NCI-H446 treated with DMSO at 0.1 percent for 48 hours (cell line): ENCODE results near the gene KCTD17.

Experiments
- DNase-seq: peaks from one replicate; lab custom pipeline; 2025; lab: John Stamatoyannopoulos, UW

The KCTD17 gene

GRCh38 chr22:37051391-37052385, at the start of gene KCTD17:
KCTD17 (plus strand) TSS chr22:37051742; CDS start chr22:37051761, 19 bp downstream.
- no peak for DNase-seq

GRCh38 chr22:37001826-37002225, 49.7 kb upstream of the KCTD17 start:
- no peak for DNase-seq

DNA sequence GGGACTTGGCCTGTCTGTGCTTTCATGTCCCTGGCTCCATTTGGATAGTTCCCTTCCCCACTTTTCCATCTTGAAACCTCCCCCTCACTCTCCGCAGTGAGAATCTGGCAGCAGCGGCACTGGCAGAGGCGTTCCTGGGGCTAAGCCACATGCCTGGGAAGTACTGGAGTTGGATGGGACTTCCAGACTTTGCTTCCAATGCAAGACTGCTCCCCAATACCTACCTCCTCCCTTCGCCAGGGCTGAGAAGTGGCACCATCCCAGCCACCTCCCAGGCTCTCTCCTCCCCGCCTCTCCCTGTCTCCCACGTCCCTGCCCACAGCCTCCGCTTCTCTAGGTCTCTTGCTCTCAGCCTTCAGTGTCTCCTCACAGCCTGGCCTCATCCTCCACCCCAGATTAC, 48.9 kb upstream of the KCTD17 start:
- no peak for DNase-seq

DNA sequence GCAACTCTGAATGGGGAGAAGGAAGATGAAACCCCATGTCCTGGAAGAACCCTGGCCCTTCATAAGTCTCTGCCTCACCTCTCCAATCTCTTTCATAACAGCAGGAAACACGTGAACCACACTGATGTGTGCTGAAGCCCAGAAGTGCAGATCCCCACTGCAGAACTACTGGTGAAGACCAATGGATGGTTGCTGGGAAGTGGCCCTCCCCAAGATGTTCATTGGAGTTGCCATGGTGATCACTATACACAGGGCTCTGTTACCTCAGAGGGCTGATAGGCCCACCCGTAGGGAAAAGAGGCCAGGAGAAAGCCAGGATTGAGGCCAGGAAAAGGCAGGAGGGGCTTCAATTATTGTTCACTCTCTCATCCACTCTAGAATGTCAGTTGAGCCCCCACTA, 43.9 kb upstream of the KCTD17 start:
- DNase-seq, result no peak

DNA sequence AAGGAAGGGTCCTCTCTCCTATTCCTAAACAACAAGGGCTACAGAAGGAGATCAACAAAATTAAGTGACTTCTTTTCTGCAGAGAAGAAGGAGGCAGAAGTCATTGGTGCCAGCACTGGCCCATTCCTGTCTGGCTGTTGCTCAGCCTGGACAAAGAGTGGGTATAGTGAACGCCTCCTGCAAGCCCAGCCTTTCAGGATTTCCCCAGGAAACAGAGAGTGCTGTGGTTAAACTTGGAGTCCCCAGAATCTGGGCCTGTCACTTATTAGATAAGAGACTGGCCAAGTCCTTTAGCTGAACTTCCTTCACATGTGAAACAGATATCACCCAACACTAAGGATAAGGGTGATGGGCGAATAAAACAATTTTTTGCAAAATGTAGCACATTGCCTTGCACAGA, 43.2 kb upstream of the KCTD17 start:
- DNase-seq, result no peak

DNA sequence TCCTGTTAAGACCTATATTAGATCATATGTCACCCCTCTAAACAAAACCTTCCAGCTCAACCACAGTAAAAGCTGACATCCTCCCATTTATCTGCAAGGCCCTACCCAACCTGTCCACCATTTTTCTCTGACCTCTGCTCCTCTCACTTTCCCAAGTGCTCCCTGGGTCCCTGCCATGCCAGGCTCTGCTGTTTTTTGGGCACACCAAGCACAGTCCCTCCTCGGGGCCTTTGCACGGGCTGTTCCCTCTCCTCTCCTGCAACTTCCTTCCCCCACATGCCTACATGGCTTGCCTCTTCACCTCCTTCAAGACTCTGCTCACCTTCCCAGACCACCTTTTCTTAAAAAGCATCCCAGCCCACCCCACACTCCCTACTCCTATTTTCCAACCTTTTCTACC, 42.1 kb upstream of the KCTD17 start:
- no peak for DNase-seq

DNA sequence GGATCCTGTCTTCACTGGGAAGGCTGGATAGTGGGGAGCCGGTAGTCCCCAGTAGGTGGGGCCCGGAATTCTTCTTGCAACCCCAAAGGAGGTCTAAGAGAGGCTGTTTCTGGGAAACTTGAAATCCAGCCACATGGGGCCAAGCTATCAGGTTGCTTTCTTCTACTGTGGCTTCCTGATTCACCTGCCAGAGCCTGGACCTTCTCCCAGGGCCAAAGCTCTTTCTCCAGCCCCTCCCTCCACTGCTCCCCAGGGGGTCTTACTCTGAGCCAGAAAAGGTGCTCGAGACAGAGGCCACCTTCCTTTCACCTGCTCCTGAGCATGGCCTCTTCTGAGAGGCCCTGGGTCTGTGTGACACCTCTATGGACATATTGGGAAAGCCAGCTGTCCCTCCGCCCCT, 41.4 kb upstream of the KCTD17 start:
- DNase-seq, result no peak

GRCh38 chr22:37010976-37011375, 40.6 kb upstream of the KCTD17 start:
- DNase-seq, result no peak

- no peak for DNase-seq
Measured at GRCh38 chr22:37011472-37011871, 40.1 kb upstream of the KCTD17 start.

DNA sequence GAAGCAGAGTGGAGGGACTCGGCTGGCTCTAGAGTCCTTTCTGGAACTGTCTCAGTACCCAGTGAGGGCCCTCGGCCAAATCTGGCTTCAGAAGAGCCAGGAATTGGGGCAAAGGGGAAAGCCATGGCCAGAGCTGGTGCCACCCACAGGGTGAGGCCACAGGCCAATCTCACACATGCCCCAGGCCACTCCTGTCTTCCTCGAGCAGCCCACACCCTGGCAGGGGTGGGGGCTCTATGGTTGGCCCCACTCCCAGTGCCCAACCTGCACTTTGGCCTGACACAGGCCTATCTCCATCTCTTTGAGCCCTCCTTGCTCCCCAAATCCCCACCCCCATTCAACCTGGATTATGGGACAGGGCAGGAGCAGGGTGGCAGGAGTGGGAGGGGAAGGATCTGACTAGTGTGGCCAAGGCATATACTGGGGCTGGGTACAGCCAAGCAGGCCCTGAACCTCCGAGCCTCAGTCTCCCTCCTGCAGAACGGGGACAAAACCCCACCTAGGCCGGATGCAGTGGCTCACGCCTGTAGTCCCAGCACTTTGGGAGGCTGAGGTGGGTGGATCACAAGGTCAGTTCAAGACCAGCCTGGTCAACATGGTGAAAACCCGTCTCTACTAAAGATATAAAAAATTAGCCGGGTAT, 39.2 kb upstream of the KCTD17 start:
- no peak for DNase-seq

GRCh38 chr22:37012956-37013355, 38.6 kb upstream of the KCTD17 start:
- DNase-seq, result no peak

DNA sequence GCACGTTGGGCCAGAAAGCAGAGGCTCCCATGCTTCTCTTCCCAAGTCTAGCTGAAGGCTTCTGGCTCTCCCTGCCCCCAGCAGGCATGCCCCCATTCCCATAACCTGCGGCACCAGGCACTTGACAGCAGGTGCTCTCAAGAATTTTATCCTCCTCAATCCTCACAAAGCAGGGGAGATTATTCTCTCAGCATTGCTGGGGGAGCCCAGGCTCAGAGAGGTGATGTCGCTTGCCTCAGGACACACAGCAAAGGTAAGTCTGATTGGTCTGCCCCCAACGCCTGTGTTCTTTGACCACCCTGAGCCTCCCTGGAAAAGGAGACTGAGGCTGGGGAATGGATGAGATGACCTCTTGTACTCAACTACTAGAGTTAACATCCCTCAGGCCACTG, 37.1 kb upstream of the KCTD17 start:
- no peak for DNase-seq

DNA sequence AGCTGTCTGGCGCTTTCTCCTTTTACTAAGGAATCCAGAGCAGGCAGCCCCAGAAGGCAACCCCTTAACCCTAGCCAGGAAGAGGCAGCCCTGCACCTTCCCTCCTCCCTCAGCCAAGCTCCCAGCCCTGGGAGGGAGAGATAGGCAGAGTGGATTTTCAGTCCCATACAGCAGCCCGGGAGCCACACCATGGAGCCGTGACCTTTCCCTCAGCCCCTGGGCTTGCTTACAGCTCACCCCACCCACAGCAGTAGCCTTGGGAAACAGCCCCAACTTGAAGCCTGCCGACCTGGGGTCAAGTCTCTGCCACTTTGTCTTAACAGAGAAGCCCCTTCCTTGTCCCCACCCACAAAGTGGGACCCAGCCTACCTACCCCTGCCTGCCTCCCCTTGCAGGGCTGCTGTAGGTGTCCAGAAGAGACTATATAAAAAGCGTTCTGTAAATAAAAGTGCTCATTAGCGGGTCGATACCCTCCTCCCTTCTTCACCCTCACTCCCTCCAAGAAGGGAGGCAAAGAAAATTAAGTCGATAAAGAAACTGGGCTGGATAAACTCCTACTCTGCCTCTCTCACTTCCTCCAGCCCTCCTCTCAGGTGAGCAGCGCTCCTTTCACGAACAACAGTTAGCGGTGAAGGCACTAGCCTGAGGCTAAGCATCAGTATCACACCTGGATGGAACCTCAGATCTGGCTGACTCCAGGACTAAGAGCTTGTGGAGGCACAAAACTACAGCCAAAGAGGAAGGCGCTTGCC, 36.5 kb upstream of the KCTD17 start:
- DNase-seq, result no peak

GRCh38 chr22:37015587-37015878, 36.0 kb upstream of the KCTD17 start:
- no peak for DNase-seq

GRCh38 chr22:37016134-37016910, 35.2 kb upstream of the KCTD17 start:
- no peak for DNase-seq

DNA sequence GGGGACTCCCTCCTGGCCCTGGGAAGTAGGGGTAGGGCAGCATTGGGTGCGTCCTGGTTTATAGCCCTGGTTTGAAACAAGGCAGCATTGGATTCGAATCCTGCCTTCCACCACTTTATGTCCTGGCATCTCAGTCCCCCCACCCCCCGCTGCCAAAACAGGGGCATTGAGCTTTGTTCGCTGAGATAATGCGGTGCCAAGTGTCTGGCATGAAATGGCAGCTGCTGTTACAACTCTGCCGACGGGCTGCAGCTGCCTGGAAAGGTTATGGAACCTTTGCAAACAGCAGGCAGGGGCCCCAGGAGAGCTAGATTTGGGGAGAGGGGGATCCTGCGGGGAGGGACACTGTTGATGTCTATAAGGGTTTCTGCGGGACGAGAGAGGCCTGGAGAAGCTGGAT, 34.2 kb upstream of the KCTD17 start:
- DNase-seq, result no peak

GRCh38 chr22:37018086-37018814, 33.3 kb upstream of the KCTD17 start:
- DNase-seq, result no peak

DNA sequence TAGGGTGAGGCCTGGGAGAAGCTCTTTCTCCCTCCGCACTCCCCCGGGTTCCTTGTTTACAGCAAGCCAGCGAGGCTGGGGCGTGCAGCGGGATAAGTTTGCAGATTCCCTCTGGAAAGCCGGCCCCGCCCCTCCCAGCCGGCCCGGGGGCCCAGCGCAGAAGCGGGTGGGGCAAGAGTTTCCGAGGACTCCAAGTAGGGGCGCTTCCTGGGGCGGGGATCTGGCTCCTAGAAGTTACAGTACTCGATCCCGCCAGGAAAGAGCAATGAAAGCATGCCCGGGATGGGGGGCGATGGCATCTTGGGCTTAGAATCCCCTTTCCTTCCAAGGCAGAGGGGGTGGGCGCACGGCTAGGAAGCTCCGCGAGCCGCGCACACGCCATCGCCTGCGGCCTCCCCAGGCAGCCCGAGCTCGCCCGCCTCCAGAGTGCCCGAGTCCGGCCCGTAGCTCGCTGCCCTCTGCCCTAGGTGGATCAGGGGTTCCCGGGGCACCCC, 32.7 kb upstream of the KCTD17 start:
- no peak for DNase-seq

GRCh38 chr22:37019309-37020191, 32.0 kb upstream of the KCTD17 start, which contains the start of the genes MPST and TST:
MPST (plus strand) TSS chr22:37019742; CDS start chr22:37019837, 95 bp downstream.
TST (minus strand) TSS chr22:37019447; CDS start chr22:37018732, 715 bp downstream.
- peak; percentile 12 for DNase-seq

DNA sequence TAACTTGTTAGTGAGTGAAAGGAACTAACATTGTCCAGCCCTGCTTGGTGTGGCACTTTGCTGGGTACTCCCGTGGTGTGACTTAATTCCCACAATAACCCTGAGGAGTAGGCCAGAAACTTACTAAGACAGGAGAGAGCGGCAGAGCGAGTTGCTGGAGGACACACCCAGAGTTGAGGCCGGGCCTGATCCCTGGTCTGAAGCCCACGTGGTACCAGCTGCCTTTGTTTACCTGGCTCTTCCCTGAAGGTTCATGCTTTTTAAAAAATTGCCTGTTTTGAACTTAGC, 31.4 kb upstream of the KCTD17 start:
- DNase-seq, result peak; percentile 4
